Endometrial microvascular endothelial cells (primary cell): ENCODE measurements around the gene SEMA3F. TPM values are rescaled to one million over a fixed set of nuclear protein-coding genes. Genes with fewer than 3 reads are reported as not detected.
"Not testable (repeated sequence)": the region's sequence is repeated elsewhere in the genome, so short reads cannot be mapped to it uniquely, and the experiment has no call there.

Experiments used
- in situ Hi-C: cut with HindIII; loops from 2 replicates; pipeline ENCODE4 v1.10.0; 2017; ENCODE audit warnings: low sequenced_read_pairs, low pct_unique_long_range_greater_than_20kb; ENCODE audit errors: inconsistent ontology term
- total RNA-seq: library from RNA; depleted of rRNA; stranded (reverse); fragments of >200 nt; gene quantifications from one replicate; pipeline ENCODE4 v1.2.3, GENCODE V29; 2015; ENCODE audit errors: inconsistent ontology term

The SEMA3F gene
- total RNA-seq, 1 donor from 2014 or later = 263 TPM

GRCh38 chr3:50221051-50221410 is 65.9 kb downstream of the SEMA3F start:
- in situ Hi-C loops = no loop called here

- in situ Hi-C loops = no loop called here
Observed at GRCh38 chr3:50221411-50222168, 66.5 kb downstream of the SEMA3F start.

GRCh38 chr3:50222169-50222528 is 67.0 kb downstream of the SEMA3F start:
- in situ Hi-C loops = no loop called here

- in situ Hi-C loops = no loop called here
Observed at GRCh38 chr3:50224639-50225038, 69.5 kb downstream of the SEMA3F start.

GRCh38 chr3:50226888-50227389 is 71.8 kb downstream of the SEMA3F start:
- in situ Hi-C loops = no loop called here

- in situ Hi-C loops = no loop called here
Observed at GRCh38 chr3:50227390-50228183, 72.5 kb downstream of the SEMA3F start.

GRCh38 chr3:50228184-50228763 is 73.2 kb downstream of the SEMA3F start:
- in situ Hi-C loops = not testable (repeated sequence)

- in situ Hi-C loops = no loop called here
Observed at GRCh38 chr3:50229490-50229889, 74.4 kb downstream of the SEMA3F start.

GRCh38 chr3:50230104-50230793 is 75.1 kb downstream of the SEMA3F start:
- in situ Hi-C loops = no loop called here

- in situ Hi-C loops = no loop called here
Observed at GRCh38 chr3:50230794-50231125, 75.6 kb downstream of the SEMA3F start.

GRCh38 chr3:50231581-50231980 is 76.5 kb downstream of the SEMA3F start:
- in situ Hi-C loops = no loop called here

- in situ Hi-C loops = no loop called here
Observed at GRCh38 chr3:50232303-50232702, 77.2 kb downstream of the SEMA3F start.

- in situ Hi-C loops = no loop called here
Observed at GRCh38 chr3:50233176-50233575, 78.1 kb downstream of the SEMA3F start.

GRCh38 chr3:50235716-50236483 is 80.8 kb downstream of the SEMA3F start, which contains the start of gene GNAI2:
Gene GNAI2, plus strand, starts transcription at chr3:50236204. Its CDS starts 132 bp downstream, at chr3:50236336.
- in situ Hi-C loops = no loop called here

- in situ Hi-C loops = no loop called here
Observed at GRCh38 chr3:50236484-50237132, 81.5 kb downstream of the SEMA3F start.

GRCh38 chr3:50237133-50237651 is 82.1 kb downstream of the SEMA3F start:
- in situ Hi-C loops = no loop called here

GRCh38 chr3:50237754-50238548 is 82.8 kb downstream of the SEMA3F start:
- in situ Hi-C loops = no loop called here
